ENCODE results near the gene APBA1. TPM values are rescaled to one million over a fixed set of nuclear protein-coding genes. Genes with fewer than 3 reads are reported as not detected.

The APBA1 gene
- total and polyA plus RNA-seq, 12 donors: 0.66 to 5.7 (median 2.5) TPM

DNA sequence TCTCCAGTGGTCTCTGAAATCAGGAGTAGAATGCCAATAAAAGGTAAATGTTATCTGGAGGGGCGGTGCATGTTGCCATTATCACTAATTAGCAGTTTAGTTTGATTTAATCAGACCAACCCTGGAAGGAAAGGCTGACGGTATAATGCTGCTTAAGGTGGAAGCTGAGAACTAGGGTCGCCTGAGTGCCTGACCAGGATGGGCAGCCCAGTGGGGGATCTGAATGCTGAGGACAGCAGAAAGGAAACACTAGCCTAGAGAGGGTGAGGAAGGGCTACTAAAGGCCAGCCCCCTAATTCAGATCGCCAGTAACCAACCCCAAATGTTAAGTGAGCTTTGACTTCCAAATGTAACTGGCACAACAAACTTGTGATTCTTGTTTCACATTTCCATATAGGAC is 172.2 kb downstream of the APBA1 start:
- Histone ChIP-seq H3K4me1 (no peaks in the 10 kb centered on the region), H3K36me3 (no peaks in the 10 kb centered on the region), H3K4me3 (no peak overlapping the region), H3K27me3 (no peaks in the 10 kb centered on the region), H3K27ac (no peak overlapping the region), H3K9me3 (no peaks in the 10 kb centered on the region)
- TF ChIP-seq, protein P1, sequence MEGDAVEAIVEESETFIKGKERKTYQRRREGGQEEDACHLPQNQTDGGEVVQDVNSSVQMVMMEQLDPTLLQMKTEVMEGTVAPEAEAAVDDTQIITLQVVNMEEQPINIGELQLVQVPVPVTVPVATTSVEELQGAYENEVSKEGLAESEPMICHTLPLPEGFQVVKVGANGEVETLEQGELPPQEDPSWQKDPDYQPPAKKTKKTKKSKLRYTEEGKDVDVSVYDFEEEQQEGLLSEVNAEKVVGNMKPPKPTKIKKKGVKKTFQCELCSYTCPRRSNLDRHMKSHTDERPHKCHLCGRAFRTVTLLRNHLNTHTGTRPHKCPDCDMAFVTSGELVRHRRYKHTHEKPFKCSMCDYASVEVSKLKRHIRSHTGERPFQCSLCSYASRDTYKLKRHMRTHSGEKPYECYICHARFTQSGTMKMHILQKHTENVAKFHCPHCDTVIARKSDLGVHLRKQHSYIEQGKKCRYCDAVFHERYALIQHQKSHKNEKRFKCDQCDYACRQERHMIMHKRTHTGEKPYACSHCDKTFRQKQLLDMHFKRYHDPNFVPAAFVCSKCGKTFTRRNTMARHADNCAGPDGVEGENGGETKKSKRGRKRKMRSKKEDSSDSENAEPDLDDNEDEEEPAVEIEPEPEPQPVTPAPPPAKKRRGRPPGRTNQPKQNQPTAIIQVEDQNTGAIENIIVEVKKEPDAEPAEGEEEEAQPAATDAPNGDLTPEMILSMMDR (IDR thresholded peaks at IDR 0.05): no peak
- no peak for ATAC-seq
- intact Hi-C loops (cut with DNase I): no loop called here
- 76% methylated on average over 4 of the region's 4 CpGs for WGBS, 2 donors
- DNase-seq: no peak

DNA sequence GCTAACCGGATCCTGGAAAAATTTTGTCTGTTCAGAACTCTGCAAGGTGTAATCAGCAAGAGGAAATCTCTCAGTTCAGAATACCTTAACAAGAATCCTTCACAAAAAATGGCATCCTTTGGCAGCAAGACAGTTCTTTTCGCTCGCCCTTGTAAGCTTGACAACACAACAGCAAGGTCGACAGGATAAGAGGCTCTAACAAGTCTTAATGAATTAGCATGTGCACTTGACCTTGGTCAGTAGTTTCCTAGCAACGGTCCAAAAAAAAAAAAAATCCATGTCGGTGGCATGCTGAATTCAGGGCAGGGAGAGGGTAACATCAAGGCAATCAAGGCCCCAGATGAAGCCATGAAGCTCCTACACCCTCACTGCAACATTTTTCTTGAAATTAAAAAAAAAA is 172.8 kb downstream of the APBA1 start:
- ATAC-seq: no peak
- 45 to 54% methylated on average over 6 of the region's 6 CpGs for WGBS, 2 donors
- no peak for DNase-seq
- H3K4me1 ChIP-seq: no peaks in the 10 kb centered on the region
- intact Hi-C loops (cut with DNase I): no loop called here
- no peaks in the 10 kb centered on the region for H3K27me3 ChIP-seq
- TF ChIP-seq, protein P1 (IDR thresholded peaks at IDR 0.05): no peak
- no peaks in the 10 kb centered on the region for H3K36me3 ChIP-seq
- no peak overlapping the region for H3K4me3 ChIP-seq
- no peaks in the 10 kb centered on the region for H3K9me3 ChIP-seq
- no peak overlapping the region for H3K27ac ChIP-seq

DNA sequence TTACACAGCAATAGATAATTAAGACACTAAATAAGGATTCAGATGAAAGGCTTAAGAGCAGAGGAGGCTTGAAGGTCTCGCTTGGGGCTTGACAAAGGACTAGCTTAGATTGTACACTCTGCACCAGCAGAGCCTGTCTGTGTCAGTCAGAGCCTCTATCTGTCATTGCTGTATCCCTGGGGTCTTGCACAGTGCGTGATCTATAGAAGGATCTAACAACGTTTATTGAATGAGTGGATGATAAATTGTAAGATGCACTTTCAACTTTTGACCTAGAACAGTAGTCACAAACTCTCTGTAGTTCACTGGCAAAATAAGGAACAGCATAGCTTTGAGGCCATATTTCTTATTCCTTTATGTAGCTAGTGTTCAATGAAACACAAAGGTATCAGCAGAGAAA is 173.7 kb downstream of the APBA1 start:
- H3K4me1 ChIP-seq: no peaks in the 10 kb centered on the region
- intact Hi-C loops (cut with DNase I): no loop called here
- H3K27me3 ChIP-seq: no peaks in the 10 kb centered on the region
- H3K9me3 ChIP-seq: no peaks in the 10 kb centered on the region
- ATAC-seq: no peak
- TF ChIP-seq, protein P1 (IDR thresholded peaks at IDR 0.05): no peak
- no peak overlapping the region for H3K4me3 ChIP-seq
- no peak overlapping the region for H3K27ac ChIP-seq
- WGBS, 2 donors: 84 to 89% methylated on average over 3 of the region's 3 CpGs
- DNase-seq: no peak
- no peaks in the 10 kb centered on the region for H3K36me3 ChIP-seq

DNA sequence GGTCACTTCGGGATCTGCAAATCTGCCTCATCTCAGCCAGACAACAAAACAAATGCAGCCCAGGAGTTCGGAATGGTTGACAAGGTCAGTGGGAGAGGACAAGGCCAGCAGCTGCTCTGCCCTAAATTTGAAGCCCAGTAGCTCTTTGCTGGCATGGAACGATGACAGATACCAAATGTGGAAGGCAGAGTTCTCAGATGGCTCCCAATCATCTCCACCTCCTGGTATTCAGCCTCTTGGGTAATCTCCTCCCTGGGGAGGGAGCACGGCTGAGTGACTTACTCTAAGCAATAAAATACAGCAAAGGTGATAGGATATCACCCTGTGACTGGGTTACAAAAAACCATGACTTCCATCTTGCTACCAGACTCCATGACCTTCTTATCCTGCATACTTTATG is 174.4 kb downstream of the APBA1 start:
- no peak overlapping the region for H3K27ac ChIP-seq
- ATAC-seq (no peak), DNase-seq (no peak)
- intact Hi-C loops (cut with DNase I): no loop called here
- H3K4me3 ChIP-seq: no peak overlapping the region
- TF ChIP-seq, protein P1 (IDR thresholded peaks at IDR 0.05): no peak
- WGBS, 2 donors: 57 to 71% methylated on average over 4 of the region's 4 CpGs
- no peaks in the 10 kb centered on the region for H3K36me3 ChIP-seq
- no peaks in the 10 kb centered on the region for H3K4me1 ChIP-seq
- H3K27me3 ChIP-seq: no peaks in the 10 kb centered on the region
- no peaks in the 10 kb centered on the region for H3K9me3 ChIP-seq
